DND-41 (cell line): Measurements from ENCODE around the gene DDX49.

Experiments used
- CTCF ChIP-seq: IDR thresholded peaks from 2 replicates; pipeline ENCODE4 v1.5.1; 2012; ENCODE audit warnings: borderline replicate concordance, low read length, moderate library complexity, mild to moderate bottlenecking; ENCODE audit not compliant: poor library complexity, severe bottlenecking; ENCODE audit errors: extremely low read depth
- EZH2 ChIP-seq: IDR thresholded peaks from 3 replicates; pipeline ENCODE4 v1.6.1; 2012; ENCODE audit warnings: borderline replicate concordance, low read depth, mild to moderate bottlenecking, moderate library complexity, low read length, inconsistent platforms; ENCODE audit not compliant: severe bottlenecking

GRCh38 chr19:18955042-18955441 lies 35.5 kb downstream of the DDX49 start:
- TF ChIP-seq CTCF (no peak), EZH2 (no peak)
